ENCODE results near the gene HOPX. TPM values are rescaled to one million over a fixed set of nuclear protein-coding genes. Genes with fewer than 3 reads are reported as not detected.
"Not testable (repeated sequence)": the region's sequence is repeated elsewhere in the genome, so short reads cannot be mapped to it uniquely, and the experiment has no call there.

HOPX gene
- total and polyA plus RNA-seq, 2 of the 4 experiments (the other 2 are of a cell fraction) = 1.3 to 1.7 TPM

DNA sequence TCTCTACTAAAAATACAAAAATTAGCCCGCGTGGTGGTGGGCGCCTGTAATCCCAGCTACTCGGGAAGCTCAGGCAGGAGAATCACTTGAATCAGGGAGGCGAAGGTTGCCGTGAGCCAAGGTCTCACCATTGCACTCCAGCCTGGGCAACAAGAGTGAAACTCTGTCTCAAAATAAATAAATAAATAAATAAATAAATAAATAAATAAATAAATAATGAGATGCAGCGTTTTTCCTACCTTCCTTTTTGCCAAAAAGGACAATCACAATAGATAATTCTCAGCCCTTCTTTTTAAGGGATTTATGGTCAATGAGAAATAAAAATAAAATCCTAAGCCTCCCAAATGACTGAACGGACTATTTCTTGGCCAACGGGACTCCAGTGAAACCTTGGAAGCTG lies 46.1 kb downstream of the HOPX start:
- in situ Hi-C loops (cut with MboI; ENCODE audit: low sequenced_read_pairs); BruUV-seq (replicated peaks); H2AFZ ChIP-seq (replicated peaks; ENCODE audit: low read length, poor library complexity); H4K5ac ChIP-seq (ENCODE audit: low read depth, low read length); H3K56ac ChIP-seq (ENCODE audit: extremely low read depth, insufficient read depth, low read length); H3K9me3 ChIP-seq (ENCODE audit: control insufficient read depth, insufficient read depth, low read length); H4K91ac ChIP-seq (ENCODE audit: insufficient read depth, low read depth, low read length); H3K36me3 ChIP-seq (ENCODE audit: control insufficient read depth, insufficient read depth, low read length); H2AK5ac ChIP-seq (ENCODE audit: low read depth, low read length); H3K27ac ChIP-seq (ENCODE audit: insufficient read depth, low read length); H3K18ac ChIP-seq (ENCODE audit: low read depth, low read length); H3K4me3 ChIP-seq (ENCODE audit: insufficient read depth, low read depth, low read length); intact Hi-C loops (cut with micrococcal nuclease); H4K20me1 ChIP-seq (ENCODE audit: insufficient read depth, low read length); H3K4me1 ChIP-seq (ENCODE audit: control insufficient read depth, insufficient read depth, low read length); H2BK5ac ChIP-seq (ENCODE audit: low read depth, low read length, poor library complexity, severe bottlenecking); ATAC-seq (ENCODE audit: low read depth); CTCF ChIA-PET; H2AK9ac ChIP-seq (replicated peaks; ENCODE audit: low read depth, low read length, poor library complexity); H3K14ac ChIP-seq (replicated peaks; ENCODE audit: low read depth, low read length); H3K4me2 ChIP-seq (ENCODE audit: low read depth, low read length); H3K79me1 ChIP-seq (ENCODE audit: low read depth in 1 of 2, low read length in 2 of 2); DNase-seq; dilution Hi-C loops (cut with HindIII; ENCODE audit: low sequenced_read_pairs, unreplicated experiment); H2BK120ac ChIP-seq (ENCODE audit: low read depth, low read length); H3K9me1 ChIP-seq (ENCODE audit: insufficient read depth, low read length); H3K4ac ChIP-seq (ENCODE audit: low read depth, low read length); H2BK15ac ChIP-seq (ENCODE audit: low read depth, low read length); POLR2A ChIA-PET (ENCODE audit: unreplicated experiment); H3K27me3 ChIP-seq (ENCODE audit: control insufficient read depth, insufficient read depth, low read length); H2BK20ac ChIP-seq (ENCODE audit: low read depth, low read length); H3K9ac ChIP-seq (ENCODE audit: low read depth, low read length); H3K23ac ChIP-seq (ENCODE audit: low read depth, low read length); H4K8ac ChIP-seq (ENCODE audit: low read depth in 2 of 2, low read length in 2 of 2): not testable (repeated sequence)
- no CpG with 5 or more reads among the region's 9 CpGs for WGBS, 2 experiments (ENCODE audit: extremely low coverage in 2 of 2, insufficient read length in 1 of 2)
